ENCODE data around the gene KIF1A. TPM values are rescaled to one million over a fixed set of nuclear protein-coding genes. Genes with fewer than 3 reads are reported as not detected.

The KIF1A gene
- total and polyA plus RNA-seq, 2 of the 8 experiments (the other 6 are each of a cell fraction or from before 2014, with no cell fraction given) = 61.3 to 281 TPM

DNA sequence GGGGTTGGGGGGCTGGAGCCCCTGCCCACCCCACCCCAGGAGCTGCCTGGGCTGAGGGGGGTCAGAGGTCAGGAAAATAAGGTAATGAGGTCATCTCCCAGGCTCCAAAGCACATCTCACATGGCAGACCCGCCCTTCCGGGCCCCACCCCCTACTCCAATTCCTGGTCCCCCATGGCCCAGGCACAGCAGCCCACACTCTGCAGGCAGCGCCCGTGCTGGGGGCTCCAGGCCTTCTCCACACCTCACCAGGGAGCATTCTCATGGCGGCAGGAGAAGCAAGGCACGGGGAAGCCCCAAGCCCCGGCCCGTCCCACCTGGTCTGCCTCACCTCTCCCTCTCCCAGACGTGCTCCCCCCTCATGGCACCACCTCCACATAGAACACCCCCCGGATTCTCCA lies 84.5 kb downstream of the KIF1A start:
- H2BK15ac ChIP-seq (ENCODE audit: low read length) = no peak overlapping the region
- FAIRE-seq = no peak

More for the DNA sequence above, 84.5 kb downstream of the KIF1A start:
- Histone ChIP-seq H3K9ac (replicated peaks in 1 of 4; ENCODE audit: extremely low read depth in 1 of 4, low read depth in 3 of 4, low read length in 3 of 4) (no peak overlapping the region), H2BK20ac (ENCODE audit: low read length) (no peak overlapping the region), H3K79me1 (ENCODE audit: low read depth, low read length) (peaks cover 3% of the 10 kb centered on the region; the same call in 1 of the 2 replicates), H3K4me1 (replicated peaks in 1 of 4; ENCODE audit: control insufficient read depth in 3 of 4, insufficient read depth in 4 of 4, low read length in 3 of 4) (no peaks in the 10 kb centered on the region; a peak in 1 of 7 replicates), H3K14ac (ENCODE audit: insufficient read length) (no peak overlapping the region), H2BK5ac (ENCODE audit: low read depth, low read length) (no peak overlapping the region), H3K27ac (ENCODE audit: low read depth, low read length) (no peak overlapping the region), H2AK5ac (ENCODE audit: low read depth, low read length) (no peak overlapping the region), H2BK120ac (replicated peaks; ENCODE audit: low read depth, low read length) (no peak overlapping the region), H4K91ac (replicated peaks; ENCODE audit: insufficient read length, low read length) (no peak overlapping the region), H2AFZ (ENCODE audit: low read length) (no peak overlapping the region), H3K27me3 (replicated peaks in 1 of 4; ENCODE audit: control insufficient read depth in 3 of 4, extremely low read depth in 1 of 4, insufficient read depth in 3 of 4, low read length in 3 of 4) (no peaks in the 10 kb centered on the region), H2BK12ac (ENCODE audit: low read depth, low read length) (no peak overlapping the region), H3K4me2 (ENCODE audit: insufficient read depth in 1 of 2, low read depth in 2 of 2, low read length in 2 of 2) (no peak overlapping the region), H4K5ac (ENCODE audit: insufficient read length, low read depth, low read length) (no peak overlapping the region), H3K4me3 (ENCODE audit: extremely low read depth in 1 of 4, insufficient read depth in 2 of 4, low read depth in 3 of 4, low read length in 4 of 4) (no peak overlapping the region), H3K79me2 (ENCODE audit: control insufficient read depth in 1 of 2, insufficient read depth in 2 of 2, low read length in 2 of 2) (no peaks in the 10 kb centered on the region), H3K18ac (ENCODE audit: extremely low read depth, low read length) (no peak overlapping the region), H3K23me2 (ENCODE audit: low read depth, low read length) (peaks cover 4% of the 10 kb centered on the region; the same call in 1 of the 2 replicates), H4K8ac (ENCODE audit: extremely low read depth, insufficient read depth, low read length) (no peak overlapping the region), H3K23ac (ENCODE audit: insufficient read length) (no peak overlapping the region), H3K4ac (replicated peaks; ENCODE audit: insufficient read length, low read depth, low read length) (no peak overlapping the region), H3K56ac (replicated peaks; ENCODE audit: insufficient read length, low read depth, low read length) (no peak overlapping the region), H3K9me3 (ENCODE audit: insufficient read depth in 2 of 2, low read depth in 1 of 2, low read length in 1 of 2) (no peaks in the 10 kb centered on the region), H4K20me1 (replicated peaks in 1 of 2; ENCODE audit: control insufficient read depth in 1 of 2, insufficient read depth in 2 of 2, low read length in 2 of 2) (peaks cover 10 to 17% of the 10 kb centered on the region in 2 experiments), H3K36me3 (ENCODE audit: control insufficient read depth in 2 of 4, insufficient read depth in 4 of 4, low read length in 3 of 4) (peaks cover 26 to 74% (median 54%) of the 10 kb centered on the region in 4 experiments)
- TF ChIP-seq KDM5A (IDR thresholded peaks at IDR 0.05; ENCODE audit: low read length) = no peak
- TF ChIP-seq RNF2 (IDR thresholded peaks at IDR 0.05; ENCODE audit: borderline replicate concordance, low read depth, low read length, missing control alignments, poor library complexity, severe bottlenecking) = no peak
- POLR2A ChIA-PET (ENCODE audit: partially characterized antibody) = interaction anchor here (0.9 to 2.3 kb wide), 3 partner anchors 10 to 16 kb away, joined by 3 to 11 read pairs (median 4); no protein-coding TSS in a partner anchor
- WGBS, 2 experiments (ENCODE audit: extremely low coverage in 1 of 2, insufficient coverage in 1 of 2, insufficient read length in 1 of 2, insufficient replicate concordance in 2 of 2, low coverage in 1 of 2, low lambda C conversion rate in 2 of 2, missing lambda C conversion rate in 1 of 2) = 96% methylated on average over 10 of the region's 10 CpGs; no CpG with 5 or more reads in 1 of the 2 experiments
- no peak for DNase-seq (ENCODE audit: low read depth in 1 of 2, low spot score in 2 of 2)
- CTCF ChIA-PET (ENCODE audit: partially characterized antibody) = no interaction called here
